ENCODE data around the gene HORMAD2. TPM values are rescaled to one million over a fixed set of nuclear protein-coding genes. Genes with fewer than 3 reads are reported as not detected.

HORMAD2 gene
- total and polyA plus RNA-seq, 9 of the 15 experiments (the other 6 are each of a cell fraction or from before 2014, with no cell fraction given), result not detected

DNA sequence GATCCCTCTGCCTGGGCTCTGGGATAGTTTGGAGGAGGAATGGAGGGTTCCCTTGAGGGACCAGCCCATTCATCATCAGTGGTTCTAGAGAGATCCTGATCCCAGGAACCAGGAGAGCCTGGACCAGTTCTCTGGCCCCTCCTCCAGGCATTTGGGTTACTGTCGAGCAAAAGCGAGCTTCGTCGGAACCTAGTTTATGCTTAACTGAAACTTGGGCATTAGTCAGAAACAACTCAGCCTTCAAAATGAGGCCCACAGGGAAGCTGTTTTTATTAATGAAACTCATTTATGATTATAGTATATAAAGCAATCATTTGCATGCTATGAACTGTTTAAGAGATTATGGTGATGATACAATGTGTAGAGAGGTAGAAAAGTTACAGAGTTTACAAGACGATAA is 104.9 kb downstream of the HORMAD2 start (continued):
- TF ChIP-seq, protein P1, sequence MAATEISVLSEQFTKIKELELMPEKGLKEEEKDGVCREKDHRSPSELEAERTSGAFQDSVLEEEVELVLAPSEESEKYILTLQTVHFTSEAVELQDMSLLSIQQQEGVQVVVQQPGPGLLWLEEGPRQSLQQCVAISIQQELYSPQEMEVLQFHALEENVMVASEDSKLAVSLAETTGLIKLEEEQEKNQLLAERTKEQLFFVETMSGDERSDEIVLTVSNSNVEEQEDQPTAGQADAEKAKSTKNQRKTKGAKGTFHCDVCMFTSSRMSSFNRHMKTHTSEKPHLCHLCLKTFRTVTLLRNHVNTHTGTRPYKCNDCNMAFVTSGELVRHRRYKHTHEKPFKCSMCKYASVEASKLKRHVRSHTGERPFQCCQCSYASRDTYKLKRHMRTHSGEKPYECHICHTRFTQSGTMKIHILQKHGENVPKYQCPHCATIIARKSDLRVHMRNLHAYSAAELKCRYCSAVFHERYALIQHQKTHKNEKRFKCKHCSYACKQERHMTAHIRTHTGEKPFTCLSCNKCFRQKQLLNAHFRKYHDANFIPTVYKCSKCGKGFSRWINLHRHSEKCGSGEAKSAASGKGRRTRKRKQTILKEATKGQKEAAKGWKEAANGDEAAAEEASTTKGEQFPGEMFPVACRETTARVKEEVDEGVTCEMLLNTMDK (IDR thresholded peaks at IDR 0.05; ENCODE audit: borderline replicate concordance, insufficient read depth, low read depth, low read length, poor library complexity, severe bottlenecking), result no peak
- TF ChIP-seq ZNF263 (CRISPR knock-in tag; IDR thresholded peaks at IDR 0.05; ENCODE audit: borderline replicate concordance), result no peak
- no peak for TF ChIP-seq SMARCE1 (IDR thresholded peaks at IDR 0.05)
- TF ChIP-seq KDM1A (IDR thresholded peaks at IDR 0.05), result no peak
- no peak for TF ChIP-seq STAG1 (CRISPR knock-in tag; IDR thresholded peaks at IDR 0.05; ENCODE audit: borderline replicate concordance)
- TF ChIP-seq ZNF253 (CRISPR knock-in tag; conservative IDR thresholded peaks at IDR 0.05), result no peak
- no peak for TF ChIP-seq ZKSCAN1 (IDR thresholded peaks at IDR 0.05; ENCODE audit: low read depth, low read length)

DNA sequence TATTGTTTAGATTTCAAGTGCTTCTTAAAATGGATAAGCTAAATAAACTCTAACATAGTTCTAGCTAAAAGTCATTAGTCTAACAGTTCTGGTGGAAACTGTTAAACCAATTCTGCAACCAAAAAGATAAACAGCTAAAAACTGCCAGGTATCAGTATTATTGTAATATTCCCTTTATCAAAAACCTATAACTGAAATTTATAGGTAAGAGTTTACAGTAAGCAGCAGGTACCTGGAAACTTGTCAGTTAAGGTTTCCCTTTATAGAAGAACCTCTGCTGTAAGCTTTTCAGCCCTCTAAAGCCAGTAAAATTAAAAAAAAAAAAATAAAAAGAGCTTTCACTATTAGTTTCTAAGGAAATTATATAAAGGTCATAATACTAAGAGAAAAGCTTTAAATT is 105.3 kb downstream of the HORMAD2 start:
- Histone ChIP-seq H3K79me2 (ENCODE audit: control insufficient read depth, insufficient read depth, low read length) (no peaks in the 10 kb centered on the region), H4K20me1 (replicated peaks; ENCODE audit: control insufficient read depth, insufficient read depth, low read length) (no peaks in the 10 kb centered on the region), H3K4me1 (replicated peaks in 1 of 2; ENCODE audit: control insufficient read depth in 2 of 2, insufficient read depth in 2 of 2, low read length in 2 of 2) (peaks cover 0 to 14% of the 10 kb centered on the region in 2 experiments; a peak in 4 of 5 replicates), H3K4me3 (no peak overlapping the region), H2AFZ (ENCODE audit: low read depth, low read length) (no peak overlapping the region), H3K4me2 (ENCODE audit: insufficient read depth, low read length) (no peak overlapping the region), H3K9me1 (ENCODE audit: control insufficient read depth, insufficient read depth, low read length) (no peaks in the 10 kb centered on the region), H3K36me3 (ENCODE audit: control insufficient read depth, insufficient read depth, low read length) (no peaks in the 10 kb centered on the region), H3K9ac (ENCODE audit: insufficient read depth in 1 of 2, low read depth in 2 of 2, low read length in 2 of 2) (no peak overlapping the region), H3K27ac (ENCODE audit: extremely low read depth, low read depth, low read length) (no peak overlapping the region), H3K27me3 (ENCODE audit: control insufficient read depth in 2 of 2, insufficient read depth in 2 of 2, low read length in 2 of 2) (no peaks in the 10 kb centered on the region; a peak in 1 of 5 replicates), H3K9me3 (replicated peaks; ENCODE audit: control insufficient read depth, insufficient read depth, low read depth, low read length) (no peaks in the 10 kb centered on the region)
- ATAC-seq (no peak), FAIRE-seq (no peak), DNase-seq (ENCODE audit: extremely low read depth in 1 of 4, low spot score in 3 of 4) (no peak)
- no TSS peak for BruUV-seq (replicated peaks)
- ChIA-PET POLR2A (interaction anchor here (0.6 kb wide), 1 partner anchor 135 kb away, joined by 3 read pairs; no protein-coding TSS in a partner anchor), CTCF (ENCODE audit: low intra/inter-chr PET ratio) (no interaction called here)
- intact Hi-C loops (cut with micrococcal nuclease), result no loop called here
- in situ Hi-C loops (cut with MboI), result no loop called here
- TF ChIP-seq TFAP4 (CRISPR knock-in tag; IDR thresholded peaks at IDR 0.05; ENCODE audit: borderline replicate concordance) (no peak), ZNF174 (CRISPR knock-in tag; IDR thresholded peaks at IDR 0.05) (no peak), SRF (CRISPR knock-in tag; IDR thresholded peaks at IDR 0.05) (no peak), RHOXF2B (CRISPR knock-in tag; conservative IDR thresholded peaks at IDR 0.05) (no peak), TBL1XR1 (IDR thresholded peaks at IDR 0.05; ENCODE audit: low read length in 2 of 2) (no peak)
- TF ChIP-seq, protein P2, sequence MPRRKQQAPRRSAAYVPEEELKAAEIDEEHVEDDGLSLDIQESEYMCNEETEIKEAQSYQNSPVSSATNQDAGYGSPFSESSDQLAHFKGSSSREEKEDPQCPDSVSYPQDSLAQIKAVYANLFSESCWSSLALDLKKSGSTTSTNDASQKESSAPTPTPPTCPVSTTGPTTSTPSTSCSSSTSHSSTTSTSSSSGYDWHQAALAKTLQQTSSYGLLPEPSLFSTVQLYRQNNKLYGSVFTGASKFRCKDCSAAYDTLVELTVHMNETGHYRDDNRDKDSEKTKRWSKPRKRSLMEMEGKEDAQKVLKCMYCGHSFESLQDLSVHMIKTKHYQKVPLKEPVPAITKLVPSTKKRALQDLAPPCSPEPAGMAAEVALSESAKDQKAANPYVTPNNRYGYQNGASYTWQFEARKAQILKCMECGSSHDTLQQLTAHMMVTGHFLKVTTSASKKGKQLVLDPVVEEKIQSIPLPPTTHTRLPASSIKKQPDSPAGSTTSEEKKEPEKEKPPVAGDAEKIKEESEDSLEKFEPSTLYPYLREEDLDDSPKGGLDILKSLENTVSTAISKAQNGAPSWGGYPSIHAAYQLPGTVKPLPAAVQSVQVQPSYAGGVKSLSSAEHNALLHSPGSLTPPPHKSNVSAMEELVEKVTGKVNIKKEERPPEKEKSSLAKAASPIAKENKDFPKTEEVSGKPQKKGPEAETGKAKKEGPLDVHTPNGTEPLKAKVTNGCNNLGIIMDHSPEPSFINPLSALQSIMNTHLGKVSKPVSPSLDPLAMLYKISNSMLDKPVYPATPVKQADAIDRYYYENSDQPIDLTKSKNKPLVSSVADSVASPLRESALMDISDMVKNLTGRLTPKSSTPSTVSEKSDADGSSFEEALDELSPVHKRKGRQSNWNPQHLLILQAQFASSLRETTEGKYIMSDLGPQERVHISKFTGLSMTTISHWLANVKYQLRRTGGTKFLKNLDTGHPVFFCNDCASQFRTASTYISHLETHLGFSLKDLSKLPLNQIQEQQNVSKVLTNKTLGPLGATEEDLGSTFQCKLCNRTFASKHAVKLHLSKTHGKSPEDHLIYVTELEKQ (CRISPR knock-in tag; IDR thresholded peaks at IDR 0.05), result no peak
